HEK293T (cell line): ENCODE data around the gene AMH.

ENCODE experiments used
- CTCF ChIA-PET: fragments of 350-600 bp; formaldehyde crosslinking; extraction: SDS; loops from one replicate; lab custom pipeline; 2021; ENCODE audit warnings: antibody characterized with exemption, inconsistent platforms; lab: Yijun Ruan, JAX
- POLR2A ChIA-PET: fragments of 350-600 bp; formaldehyde crosslinking; extraction: SDS; loops from one replicate; lab custom pipeline; 2020; ENCODE audit warnings: antibody characterized with exemption, inconsistent platforms; lab: Yijun Ruan, JAX
- DNase-seq: peaks from one replicate; pipeline ENCODE4 v3.0.0; 2012; ENCODE audit warnings: mixed read lengths; ENCODE audit errors: extremely low spot score
- BHLHE40 ChIP-seq: fragments of 450-650 bp; IDR thresholded peaks from 2 replicates; pipeline ENCODE4 v1.6.1; 2016; ENCODE audit warnings: mild to moderate bottlenecking, moderate library complexity, borderline replicate concordance
- CTBP1 ChIP-seq: fragments of 450-650 bp; IDR thresholded peaks from 2 replicates; pipeline ENCODE4 v1.6.1; 2016; ENCODE audit warnings: borderline replicate concordance
- ELF4 ChIP-seq: fragments of 450-650 bp; IDR thresholded peaks from 2 replicates; pipeline ENCODE4 v1.6.1; 2017; ENCODE audit warnings: antibody characterized with exemption
- FOXA1 ChIP-seq: fragments of 450-650 bp; IDR thresholded peaks from 2 replicates; pipeline ENCODE4 v1.6.1; 2016; ENCODE audit warnings: mild to moderate bottlenecking
- FOXK2 ChIP-seq: fragments of 450-650 bp; IDR thresholded peaks from 2 replicates; pipeline ENCODE4 v1.6.1; 2016; ENCODE audit warnings: mild to moderate bottlenecking
- FOXM1 ChIP-seq: fragments of 450-650 bp; IDR thresholded peaks from 2 replicates; pipeline ENCODE4 v1.6.1; 2017; ENCODE audit warnings: mild to moderate bottlenecking, borderline replicate concordance
- HDGF ChIP-seq: fragments of 450-650 bp; IDR thresholded peaks from 2 replicates; pipeline ENCODE4 v1.6.1; 2017; ENCODE audit warnings: antibody characterized with exemption, borderline replicate concordance
- L3MBTL2 ChIP-seq: fragments of 450-650 bp; conservative IDR thresholded peaks from 2 replicates; pipeline ENCODE4 v1.6.1; 2016; ENCODE audit warnings: mild to moderate bottlenecking
- LEF1 ChIP-seq: fragments of 450-650 bp; IDR thresholded peaks from 2 replicates; pipeline ENCODE4 v1.6.1; 2017; ENCODE audit warnings: mild to moderate bottlenecking, borderline replicate concordance
- NFRKB ChIP-seq: fragments of 450-650 bp; IDR thresholded peaks from 2 replicates; pipeline ENCODE4 v1.6.1; 2016; ENCODE audit warnings: mild to moderate bottlenecking, moderate library complexity
- PKNOX1 ChIP-seq: fragments of 450-650 bp; IDR thresholded peaks from 2 replicates; pipeline ENCODE4 v1.6.1; 2016
- SP1 ChIP-seq: fragments of 450-650 bp; IDR thresholded peaks from 2 replicates; pipeline ENCODE4 v1.6.1; 2017
- SUZ12 ChIP-seq: fragments of 450-650 bp; IDR thresholded peaks from 2 replicates; pipeline ENCODE4 v1.6.1; 2016; ENCODE audit warnings: mild to moderate bottlenecking
- TARDBP ChIP-seq: fragments of 450-650 bp; IDR thresholded peaks from 2 replicates; pipeline ENCODE4 v1.6.1; 2016
- ZNF384 ChIP-seq: fragments of 450-650 bp; IDR thresholded peaks from 2 replicates; pipeline ENCODE4 v1.6.1; 2016

The AMH gene

GRCh38 chr19:2300533-2300932 lies 51.4 kb downstream of the AMH start:
- TF ChIP-seq CTBP1 (no peak), TARDBP (no peak), FOXA1 (no peak), FOXM1 (no peak), NFRKB (no peak), FOXK2 (no peak), LEF1 (no peak), BHLHE40 (no peak), PKNOX1 (no peak), L3MBTL2 (no peak), HDGF (no peak), ELF4 (no peak), SUZ12 (no peak), ZNF384 (no peak), SP1 (no peak)
- no peak for DNase-seq
- ChIA-PET CTCF (no interaction called here), POLR2A (no interaction called here)
